ENCODE measurements around the gene OLFM1.

Gene OLFM1

DNA sequence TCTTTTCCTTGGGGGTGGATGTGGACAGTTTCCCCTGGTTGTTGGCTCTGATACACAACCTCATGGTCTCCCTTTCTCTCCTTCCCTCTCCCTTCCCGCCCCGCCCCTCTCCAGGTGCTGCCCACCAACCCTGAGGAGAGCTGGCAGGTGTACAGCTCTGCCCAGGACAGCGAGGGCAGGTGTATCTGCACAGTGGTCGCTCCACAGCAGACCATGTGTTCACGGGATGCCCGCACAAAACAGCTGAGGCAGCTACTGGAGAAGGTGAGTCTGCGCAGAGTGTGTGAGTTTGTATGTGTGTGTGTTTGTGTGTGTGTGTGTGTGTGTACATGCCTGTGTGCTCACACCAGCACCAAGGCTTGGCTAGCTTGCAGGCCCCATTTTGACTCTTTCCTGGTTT lies 2.6 kb downstream of the OLFM1 start:
- no peak for DNase-seq (ENCODE audit: low read depth in 3 of 3)

DNA sequence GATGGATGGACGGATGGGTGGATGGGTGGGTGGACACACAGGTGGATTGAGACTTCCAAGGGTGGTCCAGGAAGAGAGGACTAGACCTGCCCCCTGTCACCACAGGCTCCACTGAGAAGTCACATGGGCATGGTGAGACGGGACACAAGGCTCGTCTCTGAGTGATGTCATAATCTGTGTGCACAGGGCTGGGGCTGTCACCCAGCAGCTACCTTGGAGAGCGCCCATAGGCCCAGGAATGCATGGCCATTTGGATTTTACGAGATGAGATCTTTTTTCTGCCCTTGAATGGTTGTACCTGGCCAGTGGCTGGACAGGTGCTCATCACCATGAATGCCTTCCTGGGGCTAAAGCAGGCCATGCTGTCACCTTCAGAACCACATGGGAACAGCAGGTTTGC lies 3.1 kb downstream of the OLFM1 start:
- DNase-seq (ENCODE audit: low read depth in 3 of 3), result no peak

DNA sequence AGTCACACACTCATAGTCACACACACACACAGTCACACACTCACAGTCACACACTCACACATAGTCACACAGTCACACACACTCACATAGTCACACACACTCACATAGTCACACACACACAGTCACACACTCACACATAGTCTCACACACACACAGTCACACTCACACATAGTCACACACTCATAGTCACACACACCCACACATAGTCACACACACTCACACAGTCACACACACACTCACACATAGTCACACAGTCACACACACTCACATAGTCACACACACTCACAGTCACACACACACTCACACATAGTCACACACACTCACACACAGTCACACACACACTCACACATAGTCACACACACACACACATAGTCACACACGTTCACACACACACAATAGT lies 4.1 kb downstream of the OLFM1 start:
- no peak for DNase-seq (ENCODE audit: low read depth in 3 of 3)

DNA sequence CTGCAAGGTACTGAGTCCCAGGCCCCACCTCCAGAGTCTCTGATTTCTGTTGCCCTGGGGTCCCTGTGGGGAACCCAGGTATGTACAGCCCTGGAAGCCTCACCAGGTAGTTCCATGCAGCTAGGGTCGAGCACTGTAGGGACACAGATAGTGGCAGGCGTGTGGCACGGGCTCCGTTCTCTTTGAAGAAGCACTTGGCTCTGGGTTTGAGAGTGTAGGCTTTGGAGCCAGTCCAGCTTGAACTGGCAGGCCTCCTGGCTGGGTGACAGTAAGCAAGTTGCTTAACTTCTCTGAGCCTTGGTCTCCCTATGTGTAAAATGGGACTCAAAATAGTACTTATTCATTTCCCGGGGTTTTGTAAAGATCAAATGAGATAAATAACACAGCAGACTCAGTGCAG lies 5.6 kb downstream of the OLFM1 start:
- DNase-seq (ENCODE audit: low read depth in 3 of 3), result no peak

DNA sequence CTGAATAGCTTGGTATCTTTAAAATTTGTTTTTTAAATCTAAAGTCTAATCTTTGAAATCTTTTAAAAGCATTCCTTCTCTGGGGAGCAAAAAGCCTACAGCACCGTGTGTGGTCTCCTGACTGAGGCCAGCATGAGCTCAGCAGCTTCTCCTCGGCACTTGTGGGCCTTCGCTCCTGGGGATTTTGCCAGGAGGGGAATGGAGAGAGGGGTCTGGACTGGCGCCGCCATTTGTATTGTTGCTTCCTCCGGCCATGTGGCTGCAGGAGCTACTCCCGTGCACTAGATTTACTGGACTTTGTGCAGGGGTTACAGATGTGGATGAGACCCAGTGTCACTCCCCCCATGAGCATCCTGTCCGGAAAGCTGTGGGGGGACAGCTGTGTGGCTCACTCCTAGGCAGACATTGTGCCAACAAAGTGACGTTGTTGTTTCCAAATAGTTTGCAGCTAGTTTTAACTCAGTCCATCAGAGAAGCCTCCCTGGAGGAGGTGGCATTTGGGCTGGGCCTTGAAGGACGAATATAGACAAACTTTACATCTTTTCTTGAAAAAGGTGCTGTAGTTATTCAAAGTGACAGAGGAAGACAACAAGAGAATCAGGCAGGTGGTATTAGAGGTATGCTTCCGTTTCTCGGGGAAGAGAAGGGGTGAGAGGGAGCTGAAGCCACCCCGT lies 6.6 kb downstream of the OLFM1 start:
- DNase-seq (ENCODE audit: low read depth in 3 of 3), result no peak

DNA sequence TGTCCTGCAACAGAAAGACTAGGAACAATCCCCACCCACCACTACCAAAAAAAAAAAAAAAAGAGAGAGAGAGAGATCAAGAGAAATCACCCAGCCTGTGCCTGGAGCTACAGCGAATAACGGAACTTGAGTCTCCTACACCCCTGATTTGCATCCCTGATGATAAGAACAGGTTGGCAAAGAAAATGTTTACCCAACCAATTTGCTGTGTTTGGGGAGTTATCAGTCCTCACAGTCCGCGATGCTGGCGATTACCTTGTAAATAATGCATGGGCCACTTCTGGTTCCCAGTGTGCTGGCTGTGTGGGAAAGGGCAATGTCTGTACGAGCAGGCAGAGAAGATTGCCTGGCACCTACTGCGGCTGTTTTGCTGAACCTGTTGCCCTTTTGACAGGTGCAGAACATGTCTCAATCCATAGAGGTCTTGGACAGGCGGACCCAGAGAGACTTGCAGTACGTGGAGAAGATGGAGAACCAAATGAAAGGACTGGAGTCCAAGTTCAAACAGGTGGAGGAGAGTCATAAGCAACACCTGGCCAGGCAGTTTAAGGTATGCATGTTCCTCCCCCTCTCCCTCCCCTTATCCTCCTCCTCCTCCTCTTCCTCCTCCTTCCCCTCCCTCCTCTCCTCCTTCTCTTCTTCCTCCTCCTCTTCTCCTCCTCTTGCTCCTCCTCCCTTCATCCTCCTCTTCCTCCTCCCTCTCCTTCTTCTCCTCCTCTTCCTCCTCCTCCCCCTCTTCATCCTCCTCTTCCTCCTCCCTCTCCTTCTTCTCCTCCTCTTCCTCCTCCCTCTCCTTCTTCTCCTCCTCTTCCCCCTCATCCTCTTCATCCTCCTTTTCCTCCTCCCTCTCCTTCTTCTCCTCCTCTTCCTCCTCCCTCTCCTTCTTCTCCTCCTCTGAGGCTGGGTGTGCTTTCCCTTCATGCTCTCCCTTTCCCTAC lies 8.3 kb downstream of the OLFM1 start:
- DNase-seq (ENCODE audit: low read depth in 3 of 3), result no peak

DNA sequence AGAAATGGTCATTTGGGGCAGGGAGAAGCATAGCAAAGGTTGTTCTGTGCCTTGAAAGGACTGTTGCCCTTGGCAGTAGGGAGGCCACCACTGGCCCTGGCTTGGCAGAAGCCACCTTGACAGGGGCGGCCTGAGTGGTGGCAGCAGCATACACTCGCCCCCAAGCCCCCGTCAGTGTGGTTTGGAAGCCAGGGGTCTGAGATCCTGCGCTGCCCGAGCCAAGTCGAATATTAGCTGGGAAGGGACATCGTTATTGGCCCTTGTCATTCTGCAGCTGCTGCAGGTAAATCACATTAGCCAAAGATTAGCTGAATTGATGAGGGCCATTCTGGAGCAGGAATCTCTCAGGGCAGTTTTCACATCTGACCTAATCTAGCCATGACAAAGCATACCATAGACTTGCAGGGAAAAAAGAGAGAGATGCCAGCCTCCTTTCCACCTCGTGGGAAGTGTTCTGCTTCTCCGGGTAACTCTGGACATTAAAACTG lies 9.0 kb downstream of the OLFM1 start:
- no peak for DNase-seq (ENCODE audit: low read depth in 3 of 3)

DNA sequence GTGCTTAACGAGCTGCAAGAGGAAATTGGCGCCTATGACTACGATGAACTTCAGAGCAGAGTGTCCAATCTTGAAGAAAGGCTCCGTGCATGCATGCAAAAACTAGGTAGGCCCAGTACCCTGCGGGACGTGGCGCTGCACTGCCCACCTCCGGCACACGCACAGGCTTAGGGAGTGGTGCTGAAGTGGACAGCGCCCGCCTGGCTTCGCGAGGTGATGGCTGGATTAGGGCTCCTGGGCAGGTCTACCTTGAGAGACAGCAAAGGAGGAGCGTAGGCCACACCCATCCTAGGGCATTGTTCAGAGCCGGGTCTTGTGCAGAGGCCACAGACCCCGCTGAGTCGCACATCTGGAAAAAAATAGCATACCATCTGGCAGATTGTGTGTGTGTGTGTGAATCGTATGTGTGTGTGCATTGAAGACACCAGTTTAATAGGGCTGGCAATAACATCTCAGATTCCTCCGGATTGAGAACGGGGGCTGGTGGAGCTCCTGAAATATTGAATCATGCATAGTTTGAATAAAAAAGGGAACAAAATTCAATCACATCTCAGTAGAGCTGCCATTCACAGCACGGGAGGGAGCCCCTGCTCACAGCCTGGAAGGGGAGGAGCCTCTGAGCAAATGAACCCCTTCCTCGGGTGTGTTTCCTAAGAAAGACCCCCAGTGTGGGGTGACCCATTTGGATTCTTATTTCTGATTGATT lies 11.1 kb downstream of the OLFM1 start:
- no peak for DNase-seq (ENCODE audit: low read depth in 3 of 3)

DNA sequence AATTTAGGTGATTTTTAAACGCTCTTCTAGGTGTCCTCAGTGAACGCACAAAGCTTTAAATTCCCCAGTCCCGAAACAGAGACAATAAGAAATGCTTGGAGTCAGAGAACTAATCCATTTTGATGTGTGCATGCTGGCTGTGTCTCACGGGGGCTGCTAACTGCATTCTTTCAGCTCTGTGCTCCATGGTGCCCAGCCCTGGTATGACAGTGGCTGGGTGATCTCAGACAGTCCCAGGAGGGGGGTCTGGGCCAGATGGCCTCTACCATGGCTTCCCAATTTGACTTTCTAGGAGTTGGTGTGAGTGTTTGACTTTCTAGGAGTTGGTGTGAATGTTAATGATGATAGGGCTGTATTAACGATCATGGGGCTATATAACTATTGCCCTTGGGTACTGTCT lies 12.1 kb downstream of the OLFM1 start:
- no peak for DNase-seq (ENCODE audit: low read depth in 3 of 3)

DNA sequence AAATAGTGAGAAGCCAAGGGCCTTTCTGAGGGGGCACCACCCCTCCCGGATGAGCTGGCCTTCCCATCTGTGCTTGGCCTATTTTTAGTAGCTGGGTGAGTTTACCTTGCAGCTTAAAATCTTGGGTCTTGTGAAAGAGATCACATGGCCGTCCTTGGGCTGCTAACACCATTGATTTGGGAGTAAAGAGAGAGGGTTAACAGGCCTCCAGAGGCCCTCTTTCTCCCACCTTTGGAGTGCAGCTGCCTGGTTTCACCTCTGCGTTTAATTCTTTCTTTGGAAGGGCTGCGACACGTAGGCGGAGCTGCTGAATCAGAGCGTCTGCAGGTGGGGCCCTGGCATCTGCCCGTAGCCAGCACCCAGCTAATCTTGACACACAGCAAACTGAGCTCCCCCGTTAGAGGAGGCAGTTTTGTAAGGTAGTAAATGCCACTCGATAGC lies 12.8 kb downstream of the OLFM1 start:
- no peak for DNase-seq (ENCODE audit: low read depth in 3 of 3)

DNA sequence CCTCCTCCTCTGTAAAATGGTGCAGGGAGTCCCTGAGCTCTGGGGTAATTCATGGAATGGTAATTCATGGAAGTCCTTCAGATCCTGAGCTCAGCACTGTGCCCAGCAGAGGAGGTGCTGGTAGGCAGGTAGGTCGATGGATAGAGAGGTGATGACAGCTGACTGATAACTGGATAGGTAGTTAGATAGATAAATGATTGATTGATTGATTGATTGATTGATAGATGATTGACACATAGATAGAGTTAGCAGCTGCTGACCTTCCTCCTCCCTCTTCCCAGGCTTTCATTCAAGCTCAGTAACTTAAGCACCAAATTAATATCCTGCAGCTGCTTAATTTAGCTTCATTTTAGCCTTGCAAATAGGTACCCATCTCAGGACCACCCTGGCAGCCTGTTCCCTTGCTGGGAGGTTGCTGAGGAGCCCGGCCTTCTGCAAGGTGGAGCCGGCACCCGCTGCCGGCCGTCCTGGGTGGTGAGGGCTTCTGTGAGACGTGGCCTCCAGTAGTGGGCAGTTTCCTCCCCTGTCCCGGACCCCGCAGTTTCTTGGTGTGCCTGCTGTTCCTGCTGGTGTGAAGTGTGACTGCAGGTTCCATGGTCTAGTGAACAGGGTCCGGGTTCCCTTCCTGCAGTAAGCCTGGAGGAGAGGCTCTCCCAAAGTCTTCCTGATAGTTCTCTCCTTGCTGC lies 13.4 kb downstream of the OLFM1 start:
- no peak for DNase-seq (ENCODE audit: low read depth in 3 of 3)

DNA sequence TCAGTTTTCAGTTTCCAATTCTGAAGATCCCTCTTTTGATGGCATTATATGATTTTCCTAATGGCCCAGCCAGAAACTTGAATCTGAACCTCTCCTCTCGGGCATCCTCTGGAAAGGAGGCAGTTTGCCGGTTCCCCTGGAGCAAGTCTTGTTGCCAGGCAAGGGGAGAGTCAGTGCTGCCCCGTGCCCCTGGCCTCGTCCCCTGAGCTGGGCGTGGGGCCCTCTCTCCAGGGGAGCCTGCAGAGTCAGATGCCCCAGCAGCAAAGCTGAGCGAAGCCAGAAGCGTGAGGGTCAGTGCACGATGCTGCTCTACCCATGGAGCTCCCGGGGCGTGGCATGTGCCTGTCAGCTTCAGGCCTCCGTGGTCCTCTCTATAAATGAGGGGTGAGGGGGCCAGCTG lies 14.0 kb downstream of the OLFM1 start:
- no peak for DNase-seq (ENCODE audit: low read depth in 3 of 3)

DNA sequence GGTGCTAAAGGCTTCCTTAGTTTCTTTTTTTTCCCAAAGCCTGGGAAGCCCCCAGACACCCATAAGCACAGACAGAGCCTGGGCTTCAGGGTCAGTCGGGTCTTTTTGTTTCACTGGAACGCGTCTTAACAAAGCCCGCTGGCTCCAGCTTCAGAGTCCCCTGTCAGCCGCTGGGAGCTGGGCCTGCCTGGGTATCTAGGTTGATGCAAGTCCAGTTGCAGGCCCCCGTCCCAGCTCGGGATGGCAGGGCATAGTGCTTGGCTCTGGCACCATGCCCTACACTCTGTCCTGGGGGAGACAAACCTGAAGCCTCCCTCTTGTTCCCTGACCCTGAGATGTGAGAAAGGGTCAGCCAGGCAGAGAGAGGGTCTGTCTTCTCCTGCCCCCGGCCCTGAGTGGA lies 14.5 kb downstream of the OLFM1 start:
- DNase-seq (ENCODE audit: low read depth in 3 of 3), result no peak

DNA sequence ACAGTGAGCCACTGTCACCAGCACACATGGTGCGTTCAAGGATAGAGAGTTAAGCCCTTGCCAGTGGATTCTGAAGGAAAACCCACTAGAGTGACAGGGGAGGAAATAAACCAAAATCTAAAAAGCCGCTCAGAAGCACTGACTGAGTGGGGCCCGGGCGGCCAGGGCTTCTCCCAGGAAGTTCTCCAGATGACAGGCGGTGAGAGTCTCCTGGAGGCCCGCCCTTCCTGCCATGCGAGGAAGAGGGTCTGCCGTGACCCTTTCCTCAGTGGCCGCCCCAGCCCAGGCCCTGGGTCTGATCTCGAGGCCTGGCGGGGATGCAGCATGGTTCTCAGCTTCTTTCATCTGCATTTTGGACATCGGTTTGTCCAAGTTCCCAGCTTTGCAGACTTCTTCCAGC lies 14.9 kb downstream of the OLFM1 start:
- no peak for DNase-seq (ENCODE audit: low read depth in 3 of 3)

DNA sequence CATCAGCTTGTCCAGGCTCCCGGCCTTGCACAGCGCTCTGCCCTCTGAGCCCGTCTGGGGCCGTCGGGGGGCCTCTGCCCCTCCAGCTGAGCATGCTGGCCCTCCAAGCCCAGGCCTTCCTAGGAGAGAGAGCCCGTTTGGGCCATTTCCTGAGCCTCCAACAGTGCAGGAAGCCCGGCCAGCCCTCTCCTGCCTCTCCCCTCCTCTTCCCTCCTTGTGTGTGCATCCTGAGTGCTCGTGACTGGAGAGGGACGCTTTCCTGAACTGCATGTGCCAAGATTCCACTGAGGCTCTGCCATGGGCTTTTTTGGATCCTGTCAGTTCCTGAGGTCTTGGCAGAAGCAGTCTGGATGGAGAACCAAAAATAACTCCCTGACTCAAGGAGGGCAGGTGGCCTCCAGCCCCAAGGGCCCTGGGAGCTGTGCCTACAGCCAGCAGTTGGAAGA lies 15.6 kb downstream of the OLFM1 start:
- DNase-seq (ENCODE audit: low read depth in 3 of 3), result no peak

DNA sequence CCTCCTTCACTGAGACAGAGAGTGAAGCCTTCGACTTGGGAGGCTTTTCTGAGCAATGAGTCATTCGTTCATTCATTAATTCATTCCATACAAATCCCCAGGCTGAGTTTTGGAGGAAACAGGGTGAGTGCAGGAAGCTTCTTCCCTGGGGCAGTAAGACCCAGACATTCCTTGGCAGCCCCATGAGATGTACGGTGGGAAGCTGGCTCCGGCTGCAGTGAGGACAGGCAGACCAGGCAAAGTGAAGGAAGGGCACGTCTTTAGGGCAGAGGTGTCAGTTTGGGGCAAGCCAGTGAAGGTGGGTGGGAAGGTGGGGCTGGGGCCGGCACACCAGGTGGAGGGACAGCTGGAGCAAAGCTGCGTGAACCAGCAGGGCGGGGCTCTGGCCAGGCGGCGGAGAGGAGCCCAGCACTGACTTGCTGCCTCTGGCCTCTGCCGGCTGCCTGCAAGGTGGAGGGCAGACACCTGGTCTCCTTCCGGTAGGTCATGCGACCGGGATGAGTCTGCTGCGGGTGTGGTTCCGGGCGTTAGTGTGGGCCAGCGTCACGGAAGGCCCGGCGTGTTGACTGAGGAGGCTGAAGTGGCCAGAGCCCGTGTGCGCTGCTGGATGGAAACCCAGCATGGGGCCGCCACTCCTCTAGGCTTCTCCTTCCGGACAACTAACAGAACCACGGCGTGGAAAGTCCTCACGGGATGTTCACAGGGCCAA lies 16.6 kb downstream of the OLFM1 start:
- no peak for DNase-seq (ENCODE audit: low read depth in 3 of 3)

DNA sequence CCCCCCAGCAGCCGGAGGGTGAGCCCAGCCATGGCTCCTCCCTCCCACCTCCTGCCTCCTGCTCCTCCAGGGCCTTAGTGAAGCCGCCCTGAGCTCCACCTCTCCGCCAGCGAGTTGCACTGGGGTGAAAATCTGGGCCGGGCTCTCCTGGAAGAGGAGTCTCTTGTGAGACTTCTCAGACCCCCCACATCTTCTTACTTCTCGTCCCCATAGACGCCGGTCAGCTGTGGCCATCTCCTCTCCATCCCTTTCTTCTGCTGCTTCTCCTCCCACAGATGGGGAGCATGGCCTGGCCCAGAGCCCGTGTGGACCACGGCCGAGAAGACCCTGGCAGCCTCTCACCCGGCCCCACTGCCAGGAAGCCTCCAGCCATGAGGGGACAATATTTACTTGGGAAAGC lies 17.3 kb downstream of the OLFM1 start:
- DNase-seq (ENCODE audit: low read depth in 3 of 3), result no peak

DNA sequence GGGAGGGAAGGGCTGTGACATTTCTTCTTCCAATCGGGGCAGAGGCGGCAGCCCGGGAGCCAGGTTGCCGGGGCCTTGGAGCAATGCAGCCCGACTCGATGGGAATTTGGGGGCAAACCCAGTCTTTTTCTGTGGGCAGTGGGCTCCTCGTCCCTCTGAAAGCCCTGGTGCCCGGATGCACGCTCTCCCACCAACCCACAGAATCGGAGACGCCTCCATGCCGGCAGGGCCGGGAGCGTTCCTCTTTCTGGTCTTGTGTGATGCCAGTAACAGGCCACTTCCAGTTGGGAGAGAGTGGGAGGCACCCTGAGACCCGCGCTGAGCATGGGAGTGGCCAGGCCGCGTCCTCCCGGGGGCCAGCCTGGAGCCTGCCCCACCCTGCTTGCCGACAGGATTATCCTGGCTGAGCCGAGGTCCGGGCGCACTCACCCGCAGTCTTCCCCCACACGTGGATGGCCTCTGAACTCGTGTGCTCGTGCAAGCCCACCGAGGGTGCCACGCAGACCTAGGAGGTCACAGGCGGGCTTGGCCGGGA lies 17.8 kb downstream of the OLFM1 start:
- no peak for DNase-seq (ENCODE audit: low read depth in 3 of 3)

DNA sequence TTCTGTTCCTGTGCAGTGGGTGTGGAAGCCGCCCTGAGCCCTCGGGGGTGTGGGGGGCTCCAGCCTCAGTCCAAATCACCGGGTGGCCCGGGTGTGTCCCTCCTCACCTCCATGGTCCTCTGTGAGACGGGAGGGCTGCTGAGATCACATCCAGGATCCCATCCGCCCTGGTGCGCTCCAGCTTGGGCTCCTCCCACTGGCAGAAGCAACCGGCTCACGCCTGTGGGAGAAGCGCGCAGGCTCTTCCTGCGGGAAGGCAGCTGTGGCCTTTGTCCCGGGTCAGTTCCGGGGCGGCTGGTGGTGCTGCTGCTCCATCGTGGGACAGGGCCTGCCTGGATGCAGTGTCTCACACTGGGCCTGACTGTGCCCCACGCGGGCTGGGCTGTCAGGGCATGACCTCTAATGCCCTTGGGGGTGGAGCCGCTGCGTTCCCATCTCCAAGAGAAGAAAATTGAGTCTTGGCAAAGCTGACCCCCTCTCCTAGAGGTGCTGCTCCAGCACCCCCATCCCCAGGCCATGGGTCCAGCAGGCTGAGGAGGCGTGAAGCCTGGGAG lies 18.5 kb downstream of the OLFM1 start:
- no peak for DNase-seq (ENCODE audit: low read depth in 3 of 3)

DNA sequence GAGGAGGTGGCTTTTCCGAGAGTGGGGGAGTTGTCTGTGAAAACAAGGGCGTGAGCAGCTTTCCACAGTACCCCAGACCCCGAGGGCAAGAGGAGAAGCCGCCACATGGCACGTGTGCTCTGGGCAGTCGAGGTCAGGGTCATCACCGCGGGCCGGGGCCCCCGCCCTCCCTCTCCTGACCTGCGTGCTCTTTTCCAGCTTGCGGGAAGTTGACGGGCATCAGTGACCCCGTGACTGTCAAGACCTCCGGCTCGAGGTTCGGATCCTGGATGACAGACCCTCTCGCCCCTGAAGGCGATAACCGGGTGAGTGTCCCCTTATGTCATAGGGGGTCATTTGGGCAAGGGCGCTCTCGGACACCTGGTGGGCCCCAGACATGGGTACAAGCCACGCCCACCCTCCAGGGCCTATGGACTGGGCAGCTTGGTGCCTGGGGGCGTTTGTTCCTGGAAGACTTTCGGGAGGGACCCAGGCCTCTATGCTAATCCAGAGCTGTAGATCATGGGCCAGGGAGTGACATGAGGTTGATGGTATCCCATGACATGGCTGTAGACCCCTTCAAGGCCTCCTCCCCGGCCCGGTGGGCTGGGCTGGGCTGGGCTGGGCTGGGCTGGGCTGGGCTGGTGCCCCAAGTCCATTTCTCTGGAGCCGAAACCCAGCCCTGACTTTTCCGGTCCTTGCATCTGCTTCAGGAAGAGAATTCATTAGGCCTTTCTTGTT lies 19.2 kb downstream of the OLFM1 start:
- no peak for DNase-seq (ENCODE audit: low read depth in 3 of 3)

All from stimulated activated CD4-positive, alpha-beta T cell treated with anti-CD3 and anti-CD28 coated beads, TNF-alpha, amount 100 ng/mL, for 24 hours (primary cell).